Epithelial cell of proximal tubule (primary cell): ENCODE measurements around the gene MINDY4. TPM values are rescaled to one million over a fixed set of nuclear protein-coding genes. Genes with fewer than 3 reads are reported as not detected.

ENCODE experiments used
- DNase-seq: peaks from one replicate; pipeline ENCODE4 v3.0.0-alpha.2; 2011; ENCODE audit warnings: low read depth
- H3K4me3 ChIP-seq: 2 replicates; pipeline ENCODE4 v1.5.1; 2011; ENCODE audit warnings: low read depth, mild to moderate bottlenecking, low read length
- CTCF ChIP-seq: conservative IDR thresholded peaks from 2 replicates; pipeline ENCODE4 v1.5.1; 2012; ENCODE audit warnings: low read depth, mild to moderate bottlenecking, low read length
- total RNA-seq: library from RNA; depleted of rRNA; stranded (reverse); fragments of >200 nt; gene quantifications from 2 replicates; pipeline ENCODE4 v1.2.3, GENCODE V29; 2015

Gene MINDY4
- total RNA-seq, 1 donor from 2014 or later, result 5.2 TPM

GRCh38 chr7:30771880-30772425 is 736 bp downstream of the MINDY4 start:
- DNase-seq, result no peak
- TF ChIP-seq CTCF, result no peak
- peak overlapping the region; percentile 85 for H3K4me3 ChIP-seq

- no peak for DNase-seq
- no peak for TF ChIP-seq CTCF
Observed at GRCh38 chr7:30772984-30773383, 1.8 kb downstream of the MINDY4 start.

GRCh38 chr7:30775992-30776391 is 4.8 kb downstream of the MINDY4 start:
- TF ChIP-seq CTCF, result no peak
- DNase-seq, result no peak
- H3K4me3 ChIP-seq, result no peak overlapping the region

More at GRCh38 chr7:30772984-30773383, 1.8 kb downstream of the MINDY4 start:
- no peak overlapping the region for H3K4me3 ChIP-seq

GRCh38 chr7:30776971-30777370 is 5.8 kb downstream of the MINDY4 start:
- no peak for DNase-seq
- no peak overlapping the region for H3K4me3 ChIP-seq
- no peak for TF ChIP-seq CTCF

GRCh38 chr7:30778255-30779025 is 7.2 kb downstream of the MINDY4 start:
- no peak for TF ChIP-seq CTCF
- no peak overlapping the region for H3K4me3 ChIP-seq
- DNase-seq, result no peak

- no peak overlapping the region for H3K4me3 ChIP-seq
- no peak for TF ChIP-seq CTCF
- DNase-seq, result no peak
Observed at GRCh38 chr7:30779574-30779973, 8.4 kb downstream of the MINDY4 start.

- DNase-seq, result no peak
- no peak overlapping the region for H3K4me3 ChIP-seq
- no peak for TF ChIP-seq CTCF
Observed at GRCh38 chr7:30780941-30781340, 9.7 kb downstream of the MINDY4 start.
